ENCODE measurements around the gene HNMT.

Gene HNMT

GRCh38 chr2:137976274-137976673 is 12.0 kb downstream of the HNMT start:
- peak overlapping the region; percentile 87 for H3K27ac ChIP-seq
- TF ChIP-seq CTCF (IDR thresholded peaks at IDR 0.05), result no peak
- no peak for TF ChIP-seq ZFX (IDR thresholded peaks at IDR 0.05; ENCODE audit: borderline replicate concordance)

- TF ChIP-seq ZFX (IDR thresholded peaks at IDR 0.05; ENCODE audit: borderline replicate concordance) (no peak), CTCF (IDR thresholded peaks at IDR 0.05) (no peak)
- peak overlapping the region; percentile 87 for H3K27ac ChIP-seq
These were observed 13.5 kb downstream of the HNMT start for GRCh38 chr2:137977790-137978189.

GRCh38 chr2:137980459-137980858 is 16.2 kb downstream of the HNMT start:
- no peak for TF ChIP-seq CTCF (IDR thresholded peaks at IDR 0.05)
- TF ChIP-seq ZFX (IDR thresholded peaks at IDR 0.05; ENCODE audit: borderline replicate concordance), result no peak
- no peak overlapping the region for H3K27ac ChIP-seq

GRCh38 chr2:137981112-137981656 is 16.9 kb downstream of the HNMT start:
- TF ChIP-seq CTCF (IDR thresholded peaks at IDR 0.05) (no peak), ZFX (IDR thresholded peaks at IDR 0.05; ENCODE audit: borderline replicate concordance) (no peak)
- no peak overlapping the region for H3K27ac ChIP-seq

- no peak overlapping the region for H3K27ac ChIP-seq
- TF ChIP-seq CTCF (IDR thresholded peaks at IDR 0.05) (no peak), ZFX (IDR thresholded peaks at IDR 0.05; ENCODE audit: borderline replicate concordance) (no peak)
These were observed 19.3 kb downstream of the HNMT start for GRCh38 chr2:137983581-137983980.

GRCh38 chr2:137986268-137986667 is 22.0 kb downstream of the HNMT start:
- TF ChIP-seq CTCF (IDR thresholded peaks at IDR 0.05) (no peak), ZFX (IDR thresholded peaks at IDR 0.05; ENCODE audit: borderline replicate concordance) (no peak)
- H3K27ac ChIP-seq, result no peak overlapping the region

GRCh38 chr2:137987011-137987410 is 22.7 kb downstream of the HNMT start:
- no peak for TF ChIP-seq ZFX (IDR thresholded peaks at IDR 0.05; ENCODE audit: borderline replicate concordance)
- no peak for TF ChIP-seq CTCF (IDR thresholded peaks at IDR 0.05)

More at GRCh38 chr2:137987011-137987410, 22.7 kb downstream of the HNMT start:
- no peak overlapping the region for H3K27ac ChIP-seq

All from 22Rv1 (cell line).